GM18505 (cell line): Measurements from ENCODE around the gene TTBK1.

Experiments
- ATAC-seq: cut with Tn5 transposase; IDR thresholded peaks from one replicate; pipeline ENCODE4 v1.9.1; 2021; ENCODE audit not compliant: unreplicated experiment
- POLR2A ChIP-seq: IDR thresholded peaks from 4 replicates; pipeline ENCODE4 v1.6.1; 2011; ENCODE audit warnings: borderline replicate concordance; ENCODE audit not compliant: insufficient read depth, insufficient read length; ENCODE audit errors: extremely low read depth

TTBK1 gene

DNA sequence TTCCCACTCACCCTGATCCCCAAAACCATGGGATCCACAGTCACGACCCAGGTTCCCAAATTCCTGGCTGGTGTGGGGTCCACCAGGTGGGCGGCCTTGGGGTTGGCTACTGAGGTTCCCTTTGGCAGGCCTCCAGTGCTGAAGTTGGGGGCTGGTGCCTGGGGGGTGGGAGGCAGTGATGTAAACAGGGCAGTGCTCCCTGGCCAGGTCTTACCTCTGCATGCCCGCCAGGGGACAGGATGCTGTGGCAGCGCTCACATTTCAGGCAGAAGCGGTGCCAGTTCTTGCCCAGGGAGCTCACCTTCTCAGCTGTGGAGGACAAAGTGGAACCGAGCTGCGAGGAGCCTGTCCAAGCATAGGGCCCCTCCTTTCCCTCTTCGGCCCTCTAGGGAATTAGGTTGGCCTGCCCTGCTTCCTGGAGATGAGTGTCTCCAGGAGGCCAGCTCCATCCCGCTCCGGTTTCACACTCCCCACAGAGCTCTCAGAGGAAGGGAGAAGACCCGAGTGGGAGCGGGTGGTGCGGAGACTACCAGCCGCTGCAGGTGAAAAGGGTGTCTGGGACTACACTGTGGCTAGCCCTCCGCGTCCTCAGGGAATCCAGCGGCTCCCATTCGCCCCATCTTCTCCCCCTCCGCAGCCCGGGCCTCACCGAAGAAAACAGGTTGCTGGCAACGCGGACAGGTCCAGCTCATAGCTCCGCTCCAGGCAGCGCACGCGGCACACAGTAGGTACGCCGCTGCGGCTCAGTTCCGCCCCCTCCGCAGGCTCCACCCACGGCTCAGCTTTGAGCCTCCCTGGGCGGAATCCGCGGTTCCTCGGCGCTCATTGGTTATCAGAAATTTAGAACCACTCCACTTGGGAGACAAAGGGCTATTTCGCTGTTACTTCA lies 65.1 kb downstream of the TTBK1 start, which contains the start of gene CRIP3:
CRIP3 (minus strand) TSS at position 726 of the 889 bp plus-strand sequence; CDS start at position 692, 34 bp downstream.
- ATAC-seq: no peak
- no peak for TF ChIP-seq POLR2A

DNA sequence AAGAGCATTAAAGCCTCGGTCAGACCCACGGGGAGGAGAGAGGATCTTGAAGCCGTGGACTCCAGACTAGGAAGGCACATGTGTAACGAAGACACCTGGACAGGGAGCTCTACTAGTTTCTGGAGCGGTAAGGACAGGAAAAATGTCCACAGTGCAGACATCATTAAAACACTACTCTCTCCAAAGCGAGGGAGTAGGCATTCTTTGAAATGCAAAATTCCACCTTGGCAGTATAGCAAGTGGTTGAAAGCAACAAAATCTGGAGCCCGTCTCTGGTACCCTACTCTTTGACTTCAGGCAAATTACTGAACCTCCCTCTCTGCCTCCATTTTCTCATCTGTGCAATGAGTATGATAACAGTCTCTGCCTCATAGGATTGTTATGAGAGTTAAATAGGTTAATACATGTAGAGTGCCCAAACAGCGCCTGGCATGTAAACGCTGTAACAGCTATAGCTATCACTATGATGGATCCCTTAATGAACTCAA lies 65.8 kb downstream of the TTBK1 start:
- TF ChIP-seq POLR2A: no peak
- no peak for ATAC-seq

DNA sequence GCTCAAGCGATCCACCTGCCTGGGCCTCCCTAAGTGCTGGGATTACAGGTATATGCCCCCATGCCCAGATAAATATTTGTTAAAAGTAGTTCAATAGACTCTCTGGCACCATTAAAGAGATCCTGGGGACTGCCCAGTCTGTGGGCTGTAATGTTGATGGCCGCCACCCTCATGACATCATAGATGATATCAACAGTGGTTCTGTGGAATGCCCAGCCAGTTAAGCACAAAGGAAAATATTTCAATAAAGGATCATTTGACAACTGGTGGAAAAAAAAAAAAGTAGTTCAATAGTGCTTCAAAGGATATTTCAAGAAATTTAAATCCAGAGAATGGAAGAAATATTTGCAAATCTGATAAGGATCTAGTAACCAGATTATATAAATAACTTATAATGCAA lies 66.9 kb downstream of the TTBK1 start:
- TF ChIP-seq POLR2A: no peak
- no peak for ATAC-seq

DNA sequence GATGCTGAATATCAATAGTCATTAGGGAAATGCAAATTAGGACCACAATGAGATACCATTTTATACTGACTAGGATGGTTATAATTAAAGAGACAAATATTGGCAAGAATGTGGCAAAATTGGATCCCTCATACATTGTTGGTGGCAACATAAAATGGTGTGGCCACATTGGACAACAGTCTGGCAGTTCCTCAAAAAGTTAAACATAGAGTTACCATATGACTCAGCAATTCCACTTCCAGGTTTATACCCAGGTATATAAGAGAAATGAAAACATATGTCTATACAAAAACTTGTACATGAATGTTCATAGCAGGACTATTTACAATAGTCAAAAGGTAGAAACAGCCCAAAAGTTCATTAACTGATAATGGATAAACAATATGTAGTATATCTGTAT lies 67.3 kb downstream of the TTBK1 start:
- TF ChIP-seq POLR2A: no peak
- ATAC-seq: no peak

DNA sequence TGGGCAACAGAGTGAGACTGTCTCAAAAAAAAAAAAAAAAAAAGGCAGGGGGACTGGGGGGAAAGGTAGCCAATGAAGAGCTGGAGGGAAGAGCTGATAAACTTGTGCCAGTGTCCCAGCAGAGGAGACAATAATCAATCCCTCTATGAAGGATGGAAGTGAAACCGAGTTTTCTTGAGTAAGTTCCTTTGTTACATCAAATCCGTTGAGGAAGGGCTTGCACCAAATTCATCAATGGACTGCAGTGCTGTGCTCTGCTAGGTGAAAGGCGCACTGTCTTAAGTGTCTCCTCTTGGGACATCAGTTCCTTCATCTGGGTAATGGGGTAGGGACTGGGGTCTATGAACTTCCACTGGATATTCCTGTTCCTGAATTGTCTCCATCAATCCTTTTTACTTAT lies 68.4 kb downstream of the TTBK1 start:
- TF ChIP-seq POLR2A: no peak
- ATAC-seq: no peak

DNA sequence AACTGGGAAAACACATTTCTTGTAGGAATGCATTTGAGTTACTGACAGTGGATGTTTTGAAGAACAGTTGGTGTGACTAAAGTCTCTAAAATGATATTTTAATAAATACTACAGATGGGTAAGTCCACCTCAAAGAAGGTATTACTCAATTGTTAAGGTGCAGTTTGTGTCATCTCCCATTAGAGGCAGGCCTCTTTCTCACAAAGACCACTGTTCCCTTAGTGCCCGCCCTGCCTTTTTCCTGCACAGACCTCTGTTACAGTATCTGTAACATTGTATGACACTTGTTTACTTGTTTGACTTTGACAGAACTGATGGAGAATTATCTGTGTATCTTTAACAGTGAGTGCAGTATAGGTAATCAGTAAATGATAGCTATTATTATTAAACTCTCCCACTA lies 70.5 kb downstream of the TTBK1 start:
- TF ChIP-seq POLR2A: no peak
- no peak for ATAC-seq

DNA sequence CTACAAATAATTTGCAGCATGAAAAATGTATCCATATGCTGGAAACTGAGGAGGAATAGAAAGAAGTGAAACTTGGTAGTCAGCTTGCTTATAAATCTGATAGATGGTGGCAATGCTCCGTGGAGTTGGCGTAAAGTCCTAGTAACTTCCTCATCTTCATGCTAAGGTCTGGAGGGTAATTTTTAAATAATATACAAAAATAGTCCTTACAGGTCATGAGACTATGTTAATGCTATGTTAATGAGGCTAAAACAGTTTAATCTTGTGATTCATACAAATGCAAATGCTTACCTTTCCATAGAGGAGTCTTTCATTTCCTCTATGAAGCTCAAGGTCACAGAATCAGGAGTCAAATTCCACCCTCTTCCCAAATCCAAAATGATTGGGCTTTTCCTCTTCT lies 74.7 kb downstream of the TTBK1 start:
- no peak for TF ChIP-seq POLR2A
- ATAC-seq: no peak

DNA sequence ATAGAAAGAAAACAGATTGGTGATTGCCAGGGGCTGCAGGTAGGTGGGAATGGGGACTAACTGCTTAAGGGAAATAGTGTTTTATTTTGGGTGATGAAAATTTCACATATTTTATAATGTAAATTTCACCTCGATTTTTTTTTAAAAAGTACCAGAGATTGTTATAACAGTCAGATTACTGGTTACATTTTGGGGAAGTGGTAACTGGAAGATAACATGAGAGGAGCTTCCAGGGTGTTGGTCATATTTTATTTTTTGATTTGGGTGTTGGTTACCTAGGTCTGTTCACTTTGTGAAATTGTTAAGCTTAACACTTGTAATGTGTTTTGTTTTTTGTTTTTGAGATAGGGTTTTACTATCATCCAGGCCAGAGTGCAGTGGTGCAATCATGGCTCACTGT lies 82.6 kb downstream of the TTBK1 start:
- no peak for ATAC-seq
- TF ChIP-seq POLR2A: no peak

DNA sequence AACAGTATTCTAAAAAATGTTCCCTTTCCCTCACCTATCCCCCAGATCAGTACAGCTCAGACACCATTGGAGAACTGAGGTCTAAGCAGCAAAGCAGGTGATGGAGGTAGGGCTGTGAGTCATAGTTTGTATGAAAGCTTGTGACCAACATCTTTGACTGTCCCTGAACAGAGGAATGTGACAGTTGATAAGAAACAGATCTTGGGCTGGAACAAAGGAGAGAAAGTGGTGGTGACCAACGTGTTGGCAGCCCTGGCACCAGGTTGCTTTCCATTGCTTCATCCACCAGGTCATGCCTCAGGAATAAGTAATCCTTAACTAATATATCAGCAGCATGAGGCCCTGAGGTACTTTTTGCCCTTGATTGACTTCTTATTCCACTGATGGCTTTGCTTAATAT lies 85.2 kb downstream of the TTBK1 start:
- no peak for ATAC-seq
- TF ChIP-seq POLR2A: no peak

DNA sequence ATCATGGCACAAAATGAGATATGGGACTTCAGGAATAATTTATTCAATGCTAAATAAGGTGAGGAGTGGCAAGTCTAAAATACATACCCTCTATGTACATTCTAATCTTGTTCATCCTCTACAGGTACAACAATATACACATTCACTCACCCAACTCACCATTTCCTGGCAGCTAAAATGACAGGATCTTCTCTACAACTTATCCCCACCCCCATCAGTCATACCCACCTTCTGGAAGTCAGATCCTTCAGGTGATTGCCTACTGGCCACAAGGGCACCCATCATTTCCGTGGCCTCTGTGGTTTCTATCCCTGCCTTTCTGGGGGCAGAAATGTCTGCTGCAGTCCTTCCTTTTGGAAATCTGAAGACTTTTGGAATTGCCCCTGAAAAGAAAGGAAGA lies 88.2 kb downstream of the TTBK1 start:
- TF ChIP-seq POLR2A: no peak
- no peak for ATAC-seq

DNA sequence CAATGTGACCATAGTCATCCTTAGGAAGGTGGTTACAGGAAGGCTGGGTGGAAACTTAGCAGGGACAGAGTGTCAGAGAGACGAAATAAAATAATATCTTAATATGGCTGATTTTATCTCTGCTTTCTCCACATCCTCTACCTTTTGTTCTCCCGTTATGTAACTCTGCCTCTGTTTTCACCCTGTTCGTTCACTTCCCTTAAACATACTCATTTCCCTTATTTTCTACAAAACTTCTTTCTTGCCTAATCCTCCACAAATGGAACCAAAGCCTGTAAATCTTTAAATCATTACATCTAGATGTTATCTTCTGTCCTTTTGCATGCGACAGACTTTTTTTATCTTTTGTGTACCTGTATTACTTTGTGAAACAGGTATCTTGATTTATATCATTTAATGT lies 88.6 kb downstream of the TTBK1 start:
- TF ChIP-seq POLR2A: no peak

DNA sequence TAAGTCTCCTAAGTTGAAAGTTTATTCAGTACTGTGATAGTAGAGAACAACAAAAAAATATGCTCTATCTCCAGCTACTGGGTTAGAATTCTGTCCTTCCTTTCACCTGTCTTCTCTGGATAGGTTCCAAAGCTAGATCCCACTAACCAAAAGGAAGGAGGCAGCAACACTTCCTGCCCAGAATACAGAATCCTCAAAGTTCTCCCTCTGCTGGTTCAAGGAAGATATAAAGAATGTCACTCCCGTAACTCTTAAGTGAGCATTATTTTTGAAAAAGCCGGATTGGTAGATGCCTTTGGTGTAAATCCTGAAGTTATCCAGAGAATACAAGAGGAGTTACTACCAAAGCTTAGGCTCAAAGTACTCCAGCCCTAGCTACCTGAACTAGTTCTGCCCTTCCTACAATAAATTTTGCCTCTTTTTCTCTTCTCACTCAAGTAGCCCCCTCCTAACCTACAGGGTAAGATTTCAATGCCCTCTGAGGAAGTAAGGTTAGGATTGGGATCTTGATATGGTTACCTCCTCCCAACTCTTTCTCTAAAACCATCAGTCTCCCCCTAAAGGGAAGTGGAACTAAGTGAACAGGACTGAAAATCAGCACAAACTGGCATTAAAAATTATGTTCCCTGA lies 91.3 kb downstream of the TTBK1 start:
- ATAC-seq: no peak
- no peak for TF ChIP-seq POLR2A

More for the DNA sequence above, 88.6 kb downstream of the TTBK1 start:
- ATAC-seq: no peak

DNA sequence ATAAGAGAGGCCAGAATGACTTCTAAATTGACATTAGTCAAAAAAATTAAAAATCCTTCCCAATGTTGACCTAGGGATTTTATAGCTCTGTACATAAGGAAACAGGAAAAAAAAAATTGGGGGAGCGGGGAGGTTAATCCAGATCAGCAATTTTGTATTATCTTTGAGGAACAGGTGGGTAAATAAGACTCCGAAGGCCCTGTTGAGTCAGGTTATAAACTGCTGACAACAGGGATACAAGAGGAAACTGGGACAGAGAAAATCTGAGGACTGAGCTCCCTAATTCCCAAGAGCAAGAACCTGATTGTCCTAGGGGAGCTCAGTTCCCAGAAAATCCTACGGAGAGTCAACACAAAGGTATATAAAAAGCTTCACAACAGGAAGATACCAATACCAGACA lies 92.2 kb downstream of the TTBK1 start:
- no peak for TF ChIP-seq POLR2A
- ATAC-seq: no peak

DNA sequence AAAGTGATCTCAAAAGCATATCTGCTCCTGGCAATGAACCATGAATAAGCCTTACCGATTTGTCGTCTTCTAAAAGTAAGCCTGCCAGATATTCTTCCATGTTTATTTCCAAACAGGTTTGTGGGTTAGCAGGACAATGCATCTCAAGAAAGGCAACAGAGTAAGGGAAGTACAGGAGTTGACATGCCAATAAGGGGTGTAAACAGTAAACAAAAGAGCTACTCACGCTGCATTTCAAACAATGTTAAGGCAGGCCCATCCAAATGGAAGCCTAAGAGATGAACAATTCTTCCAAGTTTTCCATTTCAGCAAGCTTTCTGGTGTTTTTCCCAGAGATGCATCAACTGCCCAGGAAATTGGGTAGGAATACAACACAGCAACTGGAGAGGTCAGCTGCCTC lies 93.1 kb downstream of the TTBK1 start:
- no peak for TF ChIP-seq POLR2A
- ATAC-seq: no peak
